ENCODE measurements around the gene TMPRSS7.

TMPRSS7 gene

DNA sequence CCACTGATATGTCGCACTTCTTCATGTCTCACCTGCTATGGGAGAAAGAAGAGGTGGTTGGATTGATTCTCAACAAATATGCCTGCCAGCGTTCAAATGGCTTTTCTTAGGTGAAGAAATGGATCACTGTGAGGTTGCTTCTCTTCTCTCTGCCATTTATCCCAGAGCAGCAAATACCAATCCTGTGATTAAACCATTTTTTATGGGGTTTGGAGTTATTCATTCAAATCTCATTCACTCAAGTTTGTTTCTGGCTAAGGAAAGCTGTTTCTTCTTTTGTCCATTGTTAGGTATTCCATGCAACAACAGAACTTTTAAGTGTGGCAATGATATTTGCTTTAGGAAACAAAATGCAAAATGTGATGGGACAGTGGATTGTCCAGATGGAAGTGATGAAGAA, 39.5 kb downstream of the TMPRSS7 start:
- in situ Hi-C loops (cut with MboI; ENCODE audit: low sequenced_read_pairs, unreplicated experiment) = no loop called here

DNA sequence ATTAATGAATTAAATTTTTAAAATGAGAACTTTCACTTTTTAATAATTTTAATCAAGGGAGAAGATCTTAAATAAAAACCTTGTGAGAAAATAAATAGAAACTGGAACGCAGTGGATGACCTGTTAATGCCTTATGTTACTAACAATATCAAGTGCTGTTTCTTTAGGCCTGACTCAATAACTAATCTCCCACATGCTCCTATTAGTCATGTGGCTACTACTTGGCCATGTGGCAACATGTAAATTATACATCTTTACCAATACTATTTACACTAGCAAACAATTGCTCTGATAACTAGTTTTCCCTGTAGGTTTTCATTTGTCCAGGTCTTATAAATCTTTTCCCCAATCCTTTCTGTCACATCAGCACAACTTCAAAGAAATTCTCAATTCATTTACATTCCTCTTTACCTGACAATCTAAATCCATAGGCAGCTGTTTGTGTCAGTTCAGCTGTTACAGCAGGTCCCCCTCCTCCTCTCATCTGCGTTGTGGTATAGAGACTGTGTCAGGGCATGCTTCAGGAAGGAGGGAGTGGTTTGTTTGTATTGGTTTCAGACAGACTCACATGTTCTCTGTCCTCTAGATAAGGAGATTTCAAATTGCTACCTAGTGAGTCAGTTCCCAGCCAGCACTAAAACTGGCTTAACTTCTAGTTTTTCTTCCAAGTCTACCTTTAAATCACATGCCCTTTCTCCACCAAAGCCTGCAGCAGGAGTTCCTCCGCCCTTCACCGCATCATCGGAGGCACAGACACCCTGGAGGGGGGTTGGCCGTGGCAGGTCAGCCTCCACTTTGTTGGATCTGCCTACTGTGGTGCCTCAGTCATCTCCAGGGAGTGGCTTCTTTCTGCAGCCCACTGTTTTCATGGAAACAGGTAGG, 40.3 kb downstream of the TMPRSS7 start:
- peak; percentile 53 for DNase-seq (ENCODE audit: low spot score)
- TF ChIP-seq, protein P1, sequence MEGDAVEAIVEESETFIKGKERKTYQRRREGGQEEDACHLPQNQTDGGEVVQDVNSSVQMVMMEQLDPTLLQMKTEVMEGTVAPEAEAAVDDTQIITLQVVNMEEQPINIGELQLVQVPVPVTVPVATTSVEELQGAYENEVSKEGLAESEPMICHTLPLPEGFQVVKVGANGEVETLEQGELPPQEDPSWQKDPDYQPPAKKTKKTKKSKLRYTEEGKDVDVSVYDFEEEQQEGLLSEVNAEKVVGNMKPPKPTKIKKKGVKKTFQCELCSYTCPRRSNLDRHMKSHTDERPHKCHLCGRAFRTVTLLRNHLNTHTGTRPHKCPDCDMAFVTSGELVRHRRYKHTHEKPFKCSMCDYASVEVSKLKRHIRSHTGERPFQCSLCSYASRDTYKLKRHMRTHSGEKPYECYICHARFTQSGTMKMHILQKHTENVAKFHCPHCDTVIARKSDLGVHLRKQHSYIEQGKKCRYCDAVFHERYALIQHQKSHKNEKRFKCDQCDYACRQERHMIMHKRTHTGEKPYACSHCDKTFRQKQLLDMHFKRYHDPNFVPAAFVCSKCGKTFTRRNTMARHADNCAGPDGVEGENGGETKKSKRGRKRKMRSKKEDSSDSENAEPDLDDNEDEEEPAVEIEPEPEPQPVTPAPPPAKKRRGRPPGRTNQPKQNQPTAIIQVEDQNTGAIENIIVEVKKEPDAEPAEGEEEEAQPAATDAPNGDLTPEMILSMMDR (IDR thresholded peaks at IDR 0.05; ENCODE audit: borderline replicate concordance, control extremely low read depth, extremely low read depth, insufficient read depth, missing control alignments) = no peak
- in situ Hi-C loops (cut with MboI; ENCODE audit: low sequenced_read_pairs, unreplicated experiment) = no loop called here

More for the DNA sequence above, 39.5 kb downstream of the TMPRSS7 start:
- TF ChIP-seq, protein P1 (IDR thresholded peaks at IDR 0.05; ENCODE audit: borderline replicate concordance, control extremely low read depth, extremely low read depth, insufficient read depth, missing control alignments) = no peak
- no peak for DNase-seq (ENCODE audit: low spot score)

DNA sequence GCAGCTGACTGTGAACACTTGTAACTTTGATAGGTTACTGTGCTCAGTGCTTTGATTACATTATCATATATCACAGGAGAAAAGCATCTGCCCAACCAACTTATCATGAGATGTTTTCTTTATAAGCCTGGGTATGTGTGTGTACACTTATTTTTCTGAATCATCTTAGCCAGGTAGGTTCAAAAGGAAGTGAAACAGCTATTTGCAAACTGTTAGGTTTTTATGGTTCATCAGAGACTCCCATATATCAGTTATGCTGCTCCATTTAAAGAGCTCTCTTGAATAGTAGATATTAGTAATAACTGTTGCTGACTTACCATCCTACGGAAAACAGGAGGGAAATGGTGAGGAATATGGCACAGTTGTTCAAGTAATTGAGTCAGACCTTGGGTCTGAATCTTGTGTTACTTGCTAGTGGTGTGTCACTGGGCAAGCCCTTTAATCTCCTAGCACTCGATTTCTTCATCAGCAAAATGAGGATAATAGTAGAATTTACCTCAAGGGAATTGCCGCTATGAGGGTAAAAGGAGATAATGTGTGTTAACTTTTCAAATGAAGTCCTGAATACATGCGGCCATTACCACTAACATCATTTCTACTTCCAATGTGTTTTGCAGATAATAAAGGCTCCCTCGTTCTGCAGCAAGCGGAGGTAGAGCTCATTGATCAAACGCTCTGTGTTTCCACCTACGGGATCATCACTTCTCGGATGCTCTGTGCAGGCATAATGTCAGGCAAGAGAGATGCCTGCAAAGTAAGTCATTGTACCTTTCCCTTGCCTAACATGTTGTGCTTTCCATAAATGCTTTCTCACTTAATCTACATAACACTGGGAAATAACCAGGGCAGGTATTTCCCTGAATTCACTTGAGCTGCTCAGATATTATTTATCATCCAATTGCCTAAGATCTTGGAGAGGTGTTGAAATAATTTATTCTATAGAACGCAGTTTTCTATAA, 43.9 kb downstream of the TMPRSS7 start:
- TF ChIP-seq, protein P1 (IDR thresholded peaks at IDR 0.05; ENCODE audit: borderline replicate concordance, control extremely low read depth, extremely low read depth, insufficient read depth, missing control alignments) = no peak
- no peak for DNase-seq (ENCODE audit: low spot score)
- in situ Hi-C loops (cut with MboI; ENCODE audit: low sequenced_read_pairs, unreplicated experiment) = no loop called here

DNA sequence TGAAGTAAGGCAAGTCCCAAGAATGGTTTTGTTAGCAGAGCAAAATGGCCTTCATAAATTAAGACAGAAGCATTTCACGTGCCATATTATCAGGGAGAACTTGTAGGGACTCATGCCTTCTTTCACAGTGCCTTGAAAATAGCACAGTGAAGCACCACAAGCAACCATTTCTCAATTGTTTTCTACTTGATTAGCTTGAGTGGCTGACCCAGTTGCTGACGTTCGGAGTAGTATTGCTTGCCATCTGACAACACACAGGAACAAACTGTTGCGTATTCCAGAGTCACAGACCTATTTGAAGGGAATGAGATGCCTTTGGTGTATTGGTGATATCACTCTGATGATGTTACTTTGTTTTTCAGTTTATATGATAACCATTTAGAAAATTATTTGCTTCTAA, 48.7 kb downstream of the TMPRSS7 start:
- in situ Hi-C loops (cut with MboI; ENCODE audit: low sequenced_read_pairs, unreplicated experiment) = no loop called here
- TF ChIP-seq, protein P1 (IDR thresholded peaks at IDR 0.05; ENCODE audit: borderline replicate concordance, control extremely low read depth, extremely low read depth, insufficient read depth, missing control alignments) = no peak
- DNase-seq (ENCODE audit: low spot score) = no peak

DNA sequence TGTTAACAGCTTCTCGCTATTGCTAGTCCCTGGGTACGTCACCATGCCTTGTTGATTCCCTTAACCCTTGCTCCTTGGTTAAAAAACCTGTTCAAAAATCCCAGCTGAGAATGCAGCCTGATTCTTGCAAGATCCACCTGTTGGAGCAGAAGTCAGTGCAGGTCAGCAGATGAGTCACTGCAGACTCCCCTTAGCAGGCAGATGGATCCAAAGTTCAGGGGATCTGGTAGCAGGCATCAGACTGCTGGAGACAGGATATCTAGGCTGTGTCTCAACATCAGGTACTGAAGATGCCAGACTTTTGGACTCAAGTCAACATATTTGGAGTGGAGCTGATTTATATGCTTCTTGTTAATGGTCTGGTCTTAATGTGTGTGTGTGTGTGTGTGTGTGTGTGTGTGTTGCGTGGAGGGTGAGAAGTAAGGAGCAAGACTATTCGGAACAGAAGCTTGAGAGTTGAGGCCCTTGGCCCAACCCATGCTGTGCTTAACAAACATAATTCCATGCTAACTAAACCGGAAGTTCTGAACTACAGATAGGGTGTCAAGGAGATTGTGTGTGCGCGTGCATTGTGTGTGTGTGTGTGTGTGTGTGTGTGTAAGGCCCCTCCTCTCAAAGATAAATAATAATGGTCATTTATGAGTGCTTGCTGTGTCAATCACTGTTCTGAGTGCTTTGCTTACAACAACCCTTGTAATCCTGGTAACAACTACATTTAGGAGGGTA, 50.6 kb downstream of the TMPRSS7 start:
- in situ Hi-C loops (cut with MboI; ENCODE audit: low sequenced_read_pairs, unreplicated experiment) = no loop called here
- TF ChIP-seq, protein P1 (IDR thresholded peaks at IDR 0.05; ENCODE audit: borderline replicate concordance, control extremely low read depth, extremely low read depth, insufficient read depth, missing control alignments) = no peak

DNA sequence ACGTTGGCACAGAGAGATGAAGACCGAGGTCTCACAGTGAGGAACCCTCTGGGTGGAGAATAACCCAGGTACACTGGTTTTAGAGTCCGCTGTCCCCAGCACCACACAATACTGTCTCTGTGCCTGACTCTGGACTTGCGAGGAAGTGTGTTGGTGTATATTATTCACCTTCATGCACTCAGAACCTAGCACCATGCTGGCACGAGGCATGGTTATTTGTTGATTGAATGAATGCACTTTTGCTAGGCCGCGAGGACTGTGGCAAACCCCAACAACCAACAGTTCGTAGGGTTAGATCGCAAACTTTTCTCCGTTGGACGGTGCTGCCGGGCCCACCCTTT, 51.2 kb downstream of the TMPRSS7 start:
- TF ChIP-seq, protein P1 (IDR thresholded peaks at IDR 0.05; ENCODE audit: borderline replicate concordance, control extremely low read depth, extremely low read depth, insufficient read depth, missing control alignments) = no peak
- in situ Hi-C loops (cut with MboI; ENCODE audit: low sequenced_read_pairs, unreplicated experiment) = no loop called here
- no peak for DNase-seq (ENCODE audit: low spot score)

More for the DNA sequence above, 50.6 kb downstream of the TMPRSS7 start:
- no peak for DNase-seq (ENCODE audit: low spot score)

All from GM13976 (cell line).